GM21529 (cell line): ENCODE results near the gene WIPF3.

Experiments used
- ATAC-seq: cut with Tn5 transposase; IDR thresholded peaks from one replicate; pipeline ENCODE4 v1.9.1; 2021; ENCODE audit not compliant: unreplicated experiment

The WIPF3 gene

GRCh38 chr7:29843726-29844125, 37.4 kb downstream of the WIPF3 start:
- ATAC-seq, result no peak

GRCh38 chr7:29844559-29844958, 38.3 kb downstream of the WIPF3 start:
- ATAC-seq, result no peak

GRCh38 chr7:29847496-29847895, 41.2 kb downstream of the WIPF3 start:
- no peak for ATAC-seq

- ATAC-seq, result no peak
Observed at GRCh38 chr7:29847916-29848315, 41.6 kb downstream of the WIPF3 start.

- ATAC-seq, result no peak
Observed at GRCh38 chr7:29848941-29849340, 42.6 kb downstream of the WIPF3 start.

- no peak for ATAC-seq
Observed at GRCh38 chr7:29851487-29851886, 45.2 kb downstream of the WIPF3 start.

- no peak for ATAC-seq
Observed at GRCh38 chr7:29852457-29852856, 46.1 kb downstream of the WIPF3 start.

GRCh38 chr7:29853072-29853471, 46.8 kb downstream of the WIPF3 start:
- no peak for ATAC-seq

- no peak for ATAC-seq
Observed at GRCh38 chr7:29853789-29854188, 47.5 kb downstream of the WIPF3 start.

GRCh38 chr7:29854257-29854938, 48.1 kb downstream of the WIPF3 start:
- ATAC-seq, result no peak

- no peak for ATAC-seq
Observed at GRCh38 chr7:29857654-29858053, 51.3 kb downstream of the WIPF3 start.

- no peak for ATAC-seq
Observed at GRCh38 chr7:29858191-29858951, 52.1 kb downstream of the WIPF3 start.

- ATAC-seq, result no peak
Observed at GRCh38 chr7:29859104-29859503, 52.8 kb downstream of the WIPF3 start.

GRCh38 chr7:29859524-29860185, 53.3 kb downstream of the WIPF3 start:
- ATAC-seq, result no peak

GRCh38 chr7:29860186-29860585, 53.9 kb downstream of the WIPF3 start:
- no peak for ATAC-seq

- ATAC-seq, result no peak
Observed at GRCh38 chr7:29861884-29862283, 55.6 kb downstream of the WIPF3 start.

- no peak for ATAC-seq
Observed at GRCh38 chr7:29864656-29865055, 58.3 kb downstream of the WIPF3 start.

- no peak for ATAC-seq
Observed at GRCh38 chr7:29865526-29865925, 59.2 kb downstream of the WIPF3 start.

GRCh38 chr7:29866490-29866930, 60.2 kb downstream of the WIPF3 start:
- no peak for ATAC-seq

- no peak for ATAC-seq
Observed at GRCh38 chr7:29871787-29872398, 65.6 kb downstream of the WIPF3 start.

- no peak for ATAC-seq
Observed at GRCh38 chr7:29873644-29874294, 67.5 kb downstream of the WIPF3 start.
